ENCODE results near the gene ALPK1.

The ALPK1 gene

DNA sequence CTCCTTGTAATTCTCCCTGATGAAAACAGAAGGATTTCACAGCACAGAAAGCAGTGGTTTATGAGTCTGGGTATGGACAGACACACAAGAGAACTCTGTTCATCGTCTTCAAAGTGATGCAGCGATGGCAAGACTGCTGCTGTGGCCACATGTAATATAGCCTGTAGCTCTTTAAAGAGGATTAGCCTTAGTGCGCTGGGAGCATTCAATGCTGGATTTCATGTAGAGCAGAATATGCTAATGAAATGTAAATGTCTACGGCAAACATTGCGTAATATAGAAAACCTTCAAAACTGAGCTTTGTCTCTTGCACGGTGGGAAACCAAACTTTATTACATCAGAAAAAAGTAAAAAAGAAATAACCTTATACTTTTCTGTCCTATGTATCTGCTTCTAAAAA lies 42.9 kb downstream of the ALPK1 start:
- no peak for DNase-seq (ENCODE audit: low spot score)
- TF ChIP-seq, protein P1, sequence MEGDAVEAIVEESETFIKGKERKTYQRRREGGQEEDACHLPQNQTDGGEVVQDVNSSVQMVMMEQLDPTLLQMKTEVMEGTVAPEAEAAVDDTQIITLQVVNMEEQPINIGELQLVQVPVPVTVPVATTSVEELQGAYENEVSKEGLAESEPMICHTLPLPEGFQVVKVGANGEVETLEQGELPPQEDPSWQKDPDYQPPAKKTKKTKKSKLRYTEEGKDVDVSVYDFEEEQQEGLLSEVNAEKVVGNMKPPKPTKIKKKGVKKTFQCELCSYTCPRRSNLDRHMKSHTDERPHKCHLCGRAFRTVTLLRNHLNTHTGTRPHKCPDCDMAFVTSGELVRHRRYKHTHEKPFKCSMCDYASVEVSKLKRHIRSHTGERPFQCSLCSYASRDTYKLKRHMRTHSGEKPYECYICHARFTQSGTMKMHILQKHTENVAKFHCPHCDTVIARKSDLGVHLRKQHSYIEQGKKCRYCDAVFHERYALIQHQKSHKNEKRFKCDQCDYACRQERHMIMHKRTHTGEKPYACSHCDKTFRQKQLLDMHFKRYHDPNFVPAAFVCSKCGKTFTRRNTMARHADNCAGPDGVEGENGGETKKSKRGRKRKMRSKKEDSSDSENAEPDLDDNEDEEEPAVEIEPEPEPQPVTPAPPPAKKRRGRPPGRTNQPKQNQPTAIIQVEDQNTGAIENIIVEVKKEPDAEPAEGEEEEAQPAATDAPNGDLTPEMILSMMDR (IDR thresholded peaks at IDR 0.05; ENCODE audit: extremely low read depth, missing control alignments) = no peak

DNA sequence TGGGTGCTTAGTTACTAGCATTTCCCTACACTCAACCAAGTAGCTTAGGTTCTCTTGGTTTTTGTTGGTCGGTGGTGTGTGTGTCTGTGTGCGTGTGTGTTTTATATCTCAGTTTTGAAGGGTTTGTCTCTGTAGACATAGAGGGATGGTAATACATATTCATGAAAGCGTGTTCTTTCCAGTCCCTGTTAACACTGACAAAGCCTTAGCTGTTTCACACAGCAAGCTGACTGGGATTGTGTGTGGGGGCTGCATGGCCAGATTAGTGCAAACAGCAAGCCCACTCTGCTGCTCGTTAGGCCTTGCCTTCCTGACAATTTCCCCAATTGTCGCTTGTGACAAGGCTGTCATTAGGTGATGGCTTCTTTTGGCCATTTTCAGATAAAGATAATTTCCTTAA lies 43.9 kb downstream of the ALPK1 start:
- TF ChIP-seq, protein P1 (IDR thresholded peaks at IDR 0.05; ENCODE audit: extremely low read depth, missing control alignments) = no peak
- DNase-seq (ENCODE audit: low spot score) = no peak

DNA sequence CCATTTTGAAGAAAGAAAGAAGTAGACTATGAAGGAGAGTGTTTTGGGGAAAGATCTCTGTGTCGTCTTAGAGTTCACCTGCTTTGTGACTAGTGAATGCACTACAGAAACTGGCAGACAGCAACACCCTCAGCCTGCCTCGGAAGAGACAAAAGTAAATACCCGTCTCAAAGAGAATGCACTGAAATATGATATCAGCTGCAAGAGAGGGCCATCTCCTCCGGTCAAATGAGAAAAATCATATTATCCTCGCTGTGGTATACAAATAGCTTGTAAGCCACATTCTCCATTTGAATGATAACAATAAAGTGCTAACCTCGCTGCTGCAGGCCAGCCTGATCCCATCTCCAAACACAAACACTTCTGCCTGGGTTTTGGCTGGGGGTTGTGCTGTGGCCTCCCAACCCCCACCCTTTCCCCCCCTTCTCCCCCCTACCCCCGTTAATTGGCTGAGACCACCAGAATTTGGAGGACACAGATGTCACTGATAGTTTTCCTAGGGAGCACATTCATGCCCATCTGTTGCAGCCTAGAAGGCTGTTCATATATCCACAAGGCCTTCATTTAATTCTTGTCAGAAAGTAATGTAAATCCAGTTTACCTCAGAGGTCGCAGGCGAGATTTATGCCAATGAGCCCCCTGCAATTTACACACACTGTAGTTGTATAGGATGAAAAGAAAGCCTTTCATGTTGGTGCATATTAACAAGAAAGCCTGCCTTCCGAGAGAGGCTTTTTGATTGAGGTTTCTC lies 46.3 kb downstream of the ALPK1 start:
- no peak for DNase-seq (ENCODE audit: low spot score)
- TF ChIP-seq, protein P1 (IDR thresholded peaks at IDR 0.05; ENCODE audit: extremely low read depth, missing control alignments) = no peak

DNA sequence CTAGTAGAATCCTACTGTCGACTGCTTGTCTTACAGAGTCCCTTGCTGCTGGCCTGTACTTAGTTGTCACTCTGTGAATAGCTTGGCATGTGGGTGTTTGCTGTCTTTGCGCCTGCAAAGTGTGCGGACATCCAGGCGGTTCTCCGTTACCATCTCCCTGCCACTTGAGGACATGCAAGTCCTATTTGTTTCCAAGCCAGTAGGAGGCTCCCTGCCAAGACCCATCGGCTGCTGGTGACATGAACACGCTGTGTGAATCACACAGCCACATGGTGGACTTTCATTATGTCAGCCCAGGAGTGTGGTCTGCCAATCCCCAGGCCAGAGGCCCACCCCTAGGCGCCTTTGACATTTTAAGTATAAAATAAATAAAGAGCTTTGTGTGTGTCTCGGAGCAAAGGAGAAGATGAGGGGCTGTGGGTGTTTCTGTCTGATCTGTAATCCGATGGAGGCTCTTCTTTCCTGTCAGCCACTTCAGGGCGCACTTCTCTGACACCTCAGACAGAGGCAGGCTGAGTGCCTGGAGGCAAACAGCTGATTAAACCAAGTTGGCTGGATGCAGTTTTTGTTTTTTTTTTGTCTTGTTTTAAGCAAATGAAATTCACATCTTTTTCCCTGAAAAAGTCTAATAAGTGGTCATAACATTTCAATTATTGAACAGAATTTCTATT lies 51.5 kb downstream of the ALPK1 start:
- no peak for DNase-seq (ENCODE audit: low spot score)
- TF ChIP-seq, protein P1 (IDR thresholded peaks at IDR 0.05; ENCODE audit: extremely low read depth, missing control alignments) = no peak

DNA sequence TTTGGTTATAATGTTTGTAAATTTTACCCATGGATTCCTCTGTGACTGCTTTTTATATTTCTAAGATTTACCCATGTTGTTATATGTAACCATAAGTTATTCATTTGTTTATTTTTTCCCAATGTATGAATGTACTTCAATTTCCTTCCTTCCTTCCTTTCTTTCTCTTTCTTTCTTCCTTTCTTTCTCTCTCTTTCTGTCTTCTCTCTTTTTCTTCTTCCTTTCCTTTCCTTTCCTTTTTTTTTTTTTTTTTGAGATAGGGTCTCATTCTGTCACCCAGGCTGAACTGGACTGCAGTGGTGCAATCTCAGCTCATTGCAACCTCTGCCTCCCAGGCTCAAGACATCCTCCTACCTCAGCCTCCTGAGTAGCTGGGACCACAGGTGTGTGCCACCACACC lies 55.6 kb downstream of the ALPK1 start:
- TF ChIP-seq, protein P1 (IDR thresholded peaks at IDR 0.05; ENCODE audit: extremely low read depth, missing control alignments) = no peak
- no peak for DNase-seq (ENCODE audit: low spot score)

DNA sequence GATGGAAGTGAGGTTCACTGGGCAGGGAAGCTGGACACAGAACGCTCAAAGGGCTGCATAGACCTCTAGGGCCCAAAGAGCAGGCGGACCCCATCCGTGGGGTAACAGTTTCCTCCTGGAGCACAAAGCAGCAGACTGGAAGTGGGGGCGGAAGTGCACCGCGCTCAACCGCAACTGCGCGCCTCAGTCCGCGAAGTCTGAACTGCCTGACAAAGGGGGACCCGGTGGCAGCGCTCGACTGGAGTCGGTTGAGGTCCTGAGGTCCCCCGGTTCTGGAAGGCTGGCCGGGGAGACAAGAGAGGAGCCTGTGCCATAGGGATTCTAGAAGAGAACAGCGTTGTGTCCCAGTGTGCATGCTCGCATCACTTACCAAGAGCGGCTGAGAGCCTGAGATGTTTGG lies 58.5 kb downstream of the ALPK1 start:
- DNase-seq (ENCODE audit: low spot score) = no peak
- TF ChIP-seq, protein P1 (IDR thresholded peaks at IDR 0.05; ENCODE audit: extremely low read depth, missing control alignments) = no peak

DNA sequence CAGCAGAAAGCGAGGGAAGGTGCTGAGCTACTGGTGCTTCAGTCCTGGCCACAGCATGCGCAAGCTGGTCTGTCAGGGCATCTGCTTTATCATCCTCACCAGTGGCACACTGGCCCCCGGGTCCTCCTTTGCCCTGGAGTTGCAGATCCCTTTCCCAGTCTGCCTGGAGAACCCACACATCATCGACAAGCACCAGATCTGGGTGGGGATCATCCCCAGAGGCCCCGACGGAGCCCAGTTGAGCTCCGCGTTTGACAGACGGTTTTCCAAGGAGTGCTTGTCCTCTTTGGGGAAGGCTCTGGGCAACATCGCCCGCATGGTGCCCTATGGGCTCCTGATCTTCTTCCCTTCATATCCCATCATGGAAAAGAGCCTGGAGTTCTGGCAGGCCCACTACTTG lies 60.3 kb downstream of the ALPK1 start:
- TF ChIP-seq, protein P1 (IDR thresholded peaks at IDR 0.05; ENCODE audit: extremely low read depth, missing control alignments) = no peak
- DNase-seq (ENCODE audit: low spot score) = no peak
